DMS 273 (cell line): Measurements from ENCODE around the gene DNAI2.

Experiments
- DNase-seq: peaks from one replicate; lab custom pipeline; 2025; ENCODE audit not compliant: unreplicated experiment; lab: John Stamatoyannopoulos, UW

DNAI2 gene

GRCh38 chr17:74360899-74361229 is 86.8 kb downstream of the DNAI2 start:
- no peak for DNase-seq

- DNase-seq = peak; percentile 95
These were observed 87.4 kb downstream of the DNAI2 start, which contains the start of gene BTBD17 for GRCh38 chr17:74361230-74362068. Gene BTBD17 (minus strand): TSS chr17:74361868. CDS start chr17:74361819, 49 bp downstream.

- peak; percentile 58 for DNase-seq
These were observed 88.0 kb downstream of the DNAI2 start for GRCh38 chr17:74362069-74362405.

- DNase-seq = peak; percentile 55
These were observed 88.9 kb downstream of the DNAI2 start for GRCh38 chr17:74362810-74363498.
